CD4-positive, alpha-beta T cell (primary cell): ENCODE measurements around the gene THOC1. TPM values are rescaled to one million over a fixed set of nuclear protein-coding genes. Genes with fewer than 3 reads are reported as not detected.
A peak's percentile ranks its signal among the peaks of the same experiment; 100 is the strongest.

Experiments
- ATAC-seq: fragments of 200-7000 bp; cut with Tn5 transposase; one replicate; pipeline ENCODE4 v1.10.0; 2022; ENCODE audit warnings: mild to moderate bottlenecking; ENCODE audit not compliant: poor library complexity
- CTCF ChIA-PET: fragments of 350-600 bp; sonication (Branson Sonifier 250); formaldehyde crosslinking; loops from one replicate; lab custom pipeline; 2021; ENCODE audit warnings: antibody characterized with exemption, inconsistent platforms; lab: Charles Lee
- POLR2A ChIA-PET: fragments of 350-600 bp; sonication (Branson Sonifier 250); formaldehyde crosslinking; loops from one replicate; lab custom pipeline; 2021; ENCODE audit warnings: antibody characterized with exemption, inconsistent platforms; lab: Charles Lee
- DNase-seq, 14 experiments: peaks; one replicate each; pipeline ENCODE4 v3.0.0-alpha.2; 2013 to 2020; ENCODE audit warnings: mixed read lengths in 2 of 14
- H3K27ac ChIP-seq, 2 donors: one replicate each; pipeline versions ENCODE4 v1.5.1 to v1.7.0; 2013; ENCODE audit warnings: low read length in 2 of 2, low read depth in 1 of 2, mild to moderate bottlenecking in 1 of 2
- H3K27me3 ChIP-seq, 2 experiments: 1 replicate in 1 of 2; 2 replicates in 1 of 2; pipeline versions ENCODE4 v1.6.1 to v1.7.0; 2013; ENCODE audit warnings: low read length in 2 of 2, control low read depth in 1 of 2, mild to moderate bottlenecking in 1 of 2, moderate library complexity in 1 of 2; ENCODE audit not compliant: insufficient read depth in 2 of 2, control insufficient read depth in 1 of 2
- H3K36me3 ChIP-seq: one replicate; pipeline ENCODE4 v1.6.1; 2013; ENCODE audit warnings: low read length, control low read depth; ENCODE audit not compliant: insufficient read depth
- H3K4me1 ChIP-seq: one replicate; pipeline ENCODE4 v1.6.1; 2013; ENCODE audit warnings: low read length, control low read depth; ENCODE audit not compliant: insufficient read depth
- H3K4me3 ChIP-seq: one replicate; pipeline ENCODE4 v1.5.1; 2013; ENCODE audit warnings: mild to moderate bottlenecking, low read length, moderate library complexity
- H3K9me3 ChIP-seq, 2 experiments: 1 replicate in 1 of 2; 2 replicates in 1 of 2; pipeline versions ENCODE4 v1.6.1 to v1.7.0; 2013; ENCODE audit warnings: low read length in 2 of 2, mild to moderate bottlenecking in 2 of 2, control low read depth in 1 of 2, moderate library complexity in 1 of 2; ENCODE audit not compliant: control insufficient read depth in 1 of 2, insufficient read depth in 1 of 2
- H3K27ac Mint-ChIP-seq: one replicate; pipeline ENCODE4 v1.8.0; 2020; ENCODE audit warnings: mixed read lengths
- H3K27me3 Mint-ChIP-seq: one replicate; pipeline ENCODE4 v1.8.0; 2021; ENCODE audit warnings: mixed read lengths
- H3K36me3 Mint-ChIP-seq: one replicate; pipeline ENCODE4 v1.8.0; 2021; ENCODE audit warnings: low read depth, mixed read lengths
- H3K4me1 Mint-ChIP-seq: one replicate; pipeline ENCODE4 v1.8.0; 2021; ENCODE audit warnings: low read depth, mixed read lengths
- H3K4me3 Mint-ChIP-seq: one replicate; pipeline ENCODE4 v1.8.0; 2020; ENCODE audit warnings: mild to moderate bottlenecking, mixed read lengths
- H3K9me3 Mint-ChIP-seq: one replicate; pipeline ENCODE4 v1.8.0; 2020; ENCODE audit warnings: mixed read lengths
- CTCF ChIP-seq: fragments of 200-600 bp; IDR thresholded peaks from one replicate; pipeline ENCODE4 v1.8.0; 2022; ENCODE audit warnings: antibody characterized with exemption, mild to moderate bottlenecking
- intact Hi-C, 2 experiments: fragments of 100-400 bp; cut with DNase I in 1 of 2; cut with micrococcal nuclease in 1 of 2; formaldehyde crosslinking; loops; one replicate each; pipeline versions ENCODE4 v1.15.1 to v1.9.0; 2023 to 2025; cut with DNase I, micrococcal nuclease
- total RNA-seq, 174 experiments: library from RNA in 2 of 174; stranded (reverse) in 2 of 174; gene quantifications; one replicate each; pipeline ENCODE4 v1.2.3 and lab custom pipeline; 2021 to 2026

THOC1 gene
- total RNA-seq, 2 experiments from 2014 or later, result 92.9 to 96.5 TPM

- Histone ChIP-seq H3K4me1 (no peaks in the 10 kb centered on the region), H3K9me3 (no peaks in the 10 kb centered on the region), H3K27me3 (no peaks in the 10 kb centered on the region), H3K4me3 (no peak overlapping the region), H3K36me3 (peaks cover 37% of the 10 kb centered on the region), H3K27ac (no peak overlapping the region)
- TF ChIP-seq CTCF, result no peak
- intact Hi-C loops, result no loop called here
- no peaks in the 10 kb centered on the region for H3K9me3 Mint-ChIP-seq
- ATAC-seq, result no peak
- CTCF ChIA-PET, result no interaction called here
- peaks cover 25% of the 10 kb centered on the region for H3K4me1 Mint-ChIP-seq
- peaks cover 67% of the 10 kb centered on the region for H3K36me3 Mint-ChIP-seq
- no peaks in the 10 kb centered on the region for H3K27me3 Mint-ChIP-seq
- peak overlapping the region; percentile 42 for H3K27ac Mint-ChIP-seq
- no peak overlapping the region for H3K4me3 Mint-ChIP-seq
- DNase-seq, result no peak
- POLR2A ChIA-PET, result no interaction called here
Observed at GRCh38 chr18:172361-172760, 95.5 kb downstream of the THOC1 start.

Other genes with a start within 250 kb of the THOC1 start
- not detected for gene TUBB8B, start 218.4 kb downstream of the THOC1 start, total RNA-seq
- 10 to 100 TPM; 51.3 to 56.2 TPM for gene USP14, start 109.5 kb downstream of the THOC1 start, total RNA-seq
- gene COLEC12, start 232.7 kb upstream of the THOC1 start, total RNA-seq, result not detected